T-cell (primary cell): ENCODE data around the gene TSKU. TPM values are rescaled to one million over a fixed set of nuclear protein-coding genes. Genes with fewer than 3 reads are reported as not detected.
"Not testable (repeated sequence)": the region's sequence is repeated elsewhere in the genome, so short reads cannot be mapped to it uniquely, and the experiment has no call there.

ENCODE experiments used
- ATAC-seq, 4 experiments: fragments of 200-7000 bp in 3 of 4; fragments of 150-1000 bp in 1 of 4; cut with Tn5 transposase; replicated peaks in 1 of 4; 1 replicate in 3 of 4; 2 replicates in 1 of 4; pipeline ENCODE4 v1.10.0; 2021; ENCODE audit warnings: moderate library complexity in 3 of 4, mild to moderate bottlenecking in 2 of 4, moderate number of reproducible peaks in 1 of 4
- CTCF ChIA-PET, 2 donors: fragments of 300-600 bp; sonication (Branson Sonifier 250); formaldehyde crosslinking; loops; one replicate each; lab custom pipeline; 2022; ENCODE audit warnings: antibody characterized with exemption in 2 of 2; lab: Charles Lee
- POLR2A ChIA-PET, 2 donors: fragments of 300-600 bp; sonication (Branson Sonifier 250); formaldehyde crosslinking; loops; one replicate each; lab custom pipeline; 2022; ENCODE audit warnings: antibody characterized with exemption in 2 of 2; lab: Charles Lee
- DNase-seq, 35 experiments: peaks; one replicate each; pipeline versions ENCODE4 v3.0.0 to v3.0.0-alpha.2; 2013 to 2023
- H3K27ac ChIP-seq: one replicate; pipeline ENCODE4 v1.5.1; 2013; ENCODE audit warnings: low read length
- H3K27me3 ChIP-seq, 2 experiments: replicated peaks in 1 of 2; 1 replicate in 1 of 2; 2 replicates in 1 of 2; pipeline versions ENCODE4 v1.6.1 to v1.7.0; 2013; ENCODE audit warnings: low read length in 1 of 2, mixed read lengths in 1 of 2; ENCODE audit not compliant: control insufficient read depth in 2 of 2, insufficient read depth in 2 of 2; ENCODE audit errors: extremely low read depth in 1 of 2
- H3K36me3 ChIP-seq, 2 donors: 1 replicate in 1 of 2; 2 replicates in 1 of 2; pipeline versions ENCODE4 v1.6.1 to v1.7.0; 2013; ENCODE audit warnings: low read length in 1 of 2; ENCODE audit not compliant: control insufficient read depth in 2 of 2, insufficient read depth in 1 of 2; ENCODE audit errors: extremely low read depth in 1 of 2
- H3K4me1 ChIP-seq, 2 experiments: 1 replicate in 1 of 2; 2 replicates in 1 of 2; pipeline versions ENCODE4 v1.6.1 to v1.7.0; 2013; ENCODE audit warnings: low read length in 2 of 2, mixed read lengths in 1 of 2; ENCODE audit not compliant: insufficient read depth in 2 of 2, control insufficient read depth in 1 of 2; ENCODE audit errors: extremely low read depth in 1 of 2
- H3K4me3 ChIP-seq, 2 donors: 1 replicate in 1 of 2; 2 replicates in 1 of 2; pipeline versions ENCODE4 v1.5.1 to v1.7.0; 2013; ENCODE audit warnings: mild to moderate bottlenecking in 2 of 2, low read length in 1 of 2, moderate library complexity in 1 of 2; ENCODE audit not compliant: control insufficient read depth in 1 of 2; ENCODE audit errors: extremely low read depth in 1 of 2
- H3K9me3 ChIP-seq: 2 replicates; pipeline ENCODE4 v1.7.0; 2013
- H3K27ac Mint-ChIP-seq, 2 donors: one replicate each; pipeline ENCODE4 v1.8.0; 2020 to 2021; ENCODE audit warnings: mild to moderate bottlenecking in 2 of 2, mixed read lengths in 2 of 2
- H3K27me3 Mint-ChIP-seq, 2 donors: one replicate each; pipeline ENCODE4 v1.8.0; 2021 to 2022; ENCODE audit warnings: mixed read lengths in 2 of 2
- H3K36me3 Mint-ChIP-seq: one replicate; pipeline ENCODE4 v1.8.0; 2021; ENCODE audit warnings: mixed read lengths
- H3K4me1 Mint-ChIP-seq, 3 donors: one replicate each; pipeline ENCODE4 v1.8.0; 2020 to 2022; ENCODE audit warnings: mixed read lengths in 3 of 3, mild to moderate bottlenecking in 1 of 3
- H3K4me3 Mint-ChIP-seq, 3 donors: one replicate each; pipeline ENCODE4 v1.8.0; 2020 to 2022; ENCODE audit warnings: mild to moderate bottlenecking in 3 of 3, mixed read lengths in 3 of 3, moderate library complexity in 3 of 3
- H3K9me3 Mint-ChIP-seq, 3 donors: one replicate each; pipeline ENCODE4 v1.8.0; 2020 to 2022; ENCODE audit warnings: mixed read lengths in 3 of 3
- WGBS: methylation state at CpG from one replicate; pipeline ENCODE4 v1.1.5; 2013; ENCODE audit warnings: missing lambda C conversion rate; ENCODE audit not compliant: insufficient coverage; 5-methylcytosine and 5-hydroxymethylcytosine counted together
- total RNA-seq, 35 experiments: library from RNA in 6 of 35; stranded (reverse) in 6 of 35; fragments of 120-200 nt in 1 of 35; gene quantifications; one replicate each; pipeline versions ENCODE4 v1.2.1 to v1.2.4 and lab custom pipeline; 2013 to 2026

TSKU gene
- total RNA-seq, 5 donors from 2014 or later (not counting 1 experiment from before 2014, with no cell fraction given): 0.23 to 0.47 (median 0.32) TPM; not detected in 2

DNA sequence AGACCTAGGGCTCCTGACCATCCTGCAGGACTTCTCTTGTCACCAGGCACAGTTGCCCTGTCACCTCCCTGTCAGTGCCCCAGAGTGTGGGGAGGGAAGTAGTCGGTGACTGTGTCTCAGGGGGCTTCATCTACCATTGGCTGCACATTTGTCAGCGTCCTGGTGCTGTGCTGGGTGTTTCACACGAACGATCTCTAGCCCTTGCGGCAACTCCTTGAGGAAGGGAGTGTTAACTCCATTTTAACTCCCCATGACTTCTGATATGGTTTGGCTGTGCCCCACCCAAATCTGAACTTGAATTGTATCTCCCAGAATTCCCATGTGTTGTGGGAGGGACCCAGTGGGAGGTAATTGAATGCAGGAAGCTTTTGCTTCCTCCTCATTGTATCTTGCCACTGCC is 7.1 kb downstream of the TSKU start:
- Histone ChIP-seq H3K27ac (no peak overlapping the region), H3K4me1 (no peaks in the 10 kb centered on the region), H3K36me3 (no peaks in the 10 kb centered on the region), H3K27me3 (peaks cover 0 to 16% of the 10 kb centered on the region in 2 experiments), H3K4me3 (no peak overlapping the region), H3K9me3 (no peaks in the 10 kb centered on the region)
- no peak overlapping the region for H3K4me3 Mint-ChIP-seq
- DNase-seq (no peak), ATAC-seq (no peak)
- ChIA-PET CTCF (no interaction called here), POLR2A (no interaction called here)
- H3K9me3 Mint-ChIP-seq: no peaks in the 10 kb centered on the region
- H3K27me3 Mint-ChIP-seq: peaks cover 13 to 19% of the 10 kb centered on the region in 2 donors
- no peaks in the 10 kb centered on the region for H3K36me3 Mint-ChIP-seq
- no peak overlapping the region for H3K27ac Mint-ChIP-seq
- no peaks in the 10 kb centered on the region for H3K4me1 Mint-ChIP-seq
- WGBS: 66% methylated on average over 4 of the region's 5 CpGs

DNA sequence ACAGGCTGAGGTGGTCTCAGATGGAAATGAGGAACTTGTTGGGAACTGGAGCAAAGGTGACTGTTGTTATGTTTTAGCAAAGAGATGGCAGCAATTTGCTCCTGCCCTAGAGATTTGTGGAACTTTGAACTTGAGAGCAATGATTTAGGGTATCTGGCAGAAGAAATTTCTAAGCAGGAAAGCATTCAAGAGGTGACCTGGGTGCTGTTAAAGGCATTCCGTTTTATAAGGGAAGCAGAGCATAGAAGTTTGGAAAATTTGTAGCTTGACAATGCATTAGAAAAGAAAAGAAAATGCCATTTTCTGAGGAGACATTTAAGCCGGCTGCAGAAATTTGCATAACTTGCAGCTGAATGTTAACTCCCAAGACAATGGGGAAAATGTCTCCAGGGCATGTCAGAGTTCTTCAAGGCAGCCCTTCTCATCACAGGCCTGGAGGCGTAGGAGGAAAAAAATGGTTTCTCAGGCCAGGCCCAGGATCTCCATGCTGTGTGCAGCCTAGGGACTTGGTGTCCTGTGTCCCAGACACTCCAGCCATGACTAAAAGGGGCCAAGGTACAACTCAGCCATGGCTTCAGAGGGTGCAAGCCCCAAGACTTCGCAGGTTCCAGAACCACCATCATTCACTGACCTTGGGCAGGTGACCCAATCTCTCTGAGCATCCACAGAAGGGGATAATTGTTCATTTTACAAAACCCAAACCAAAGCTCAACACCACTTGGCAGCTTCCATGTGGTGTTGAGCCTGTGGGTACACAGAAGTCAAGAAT is 8.0 kb downstream of the TSKU start:
- ATAC-seq, H3K9me3 Mint-ChIP-seq, H3K27ac ChIP-seq, CTCF ChIA-PET, POLR2A ChIA-PET, H3K4me1 Mint-ChIP-seq, H3K27me3 ChIP-seq, H3K27ac Mint-ChIP-seq, H3K36me3 ChIP-seq, H3K4me3 Mint-ChIP-seq, H3K36me3 Mint-ChIP-seq, H3K4me3 ChIP-seq, H3K9me3 ChIP-seq, H3K4me1 ChIP-seq, DNase-seq: not testable (repeated sequence)
- H3K27me3 Mint-ChIP-seq: peaks cover 6 to 11% of the 10 kb centered on the region in 2 donors
- WGBS: 94% methylated on average over 4 of the region's 4 CpGs

DNA sequence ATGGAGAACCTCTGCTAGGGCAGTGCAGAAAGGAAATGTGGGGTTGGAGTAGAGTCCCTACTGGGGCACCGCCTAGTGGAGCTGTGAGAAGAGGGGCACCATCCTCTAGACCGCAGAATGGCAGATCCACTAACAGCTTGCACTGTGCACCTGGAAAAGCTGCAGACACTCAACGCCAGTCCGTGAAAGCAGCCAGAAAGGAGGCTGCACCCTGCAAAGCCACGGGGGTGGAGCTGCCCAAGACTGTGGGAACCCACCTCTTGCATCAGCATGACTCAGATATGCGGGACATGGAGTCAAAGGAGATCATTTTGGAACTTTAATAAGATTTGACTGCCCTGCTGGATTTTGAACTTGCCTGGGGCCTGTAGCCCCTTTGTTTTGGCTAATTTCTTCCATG is 8.7 kb downstream of the TSKU start:
- 69% methylated on average over 6 of the region's 6 CpGs for WGBS
- ATAC-seq (no peak), DNase-seq (no peak)
- H3K27me3 Mint-ChIP-seq: peaks cover 3 to 7% of the 10 kb centered on the region in 2 donors
- no peaks in the 10 kb centered on the region for H3K9me3 Mint-ChIP-seq
- Histone ChIP-seq H3K4me3 (no peak overlapping the region), H3K4me1 (no peaks in the 10 kb centered on the region), H3K36me3 (no peaks in the 10 kb centered on the region), H3K27ac (no peak overlapping the region), H3K27me3 (peaks cover 0 to 5% of the 10 kb centered on the region in 2 experiments), H3K9me3 (no peaks in the 10 kb centered on the region)
- ChIA-PET POLR2A (no interaction called here), CTCF (no interaction called here)
- no peak overlapping the region for H3K4me3 Mint-ChIP-seq
- H3K36me3 Mint-ChIP-seq: no peaks in the 10 kb centered on the region
- no peaks in the 10 kb centered on the region for H3K4me1 Mint-ChIP-seq
- no peak overlapping the region for H3K27ac Mint-ChIP-seq

DNA sequence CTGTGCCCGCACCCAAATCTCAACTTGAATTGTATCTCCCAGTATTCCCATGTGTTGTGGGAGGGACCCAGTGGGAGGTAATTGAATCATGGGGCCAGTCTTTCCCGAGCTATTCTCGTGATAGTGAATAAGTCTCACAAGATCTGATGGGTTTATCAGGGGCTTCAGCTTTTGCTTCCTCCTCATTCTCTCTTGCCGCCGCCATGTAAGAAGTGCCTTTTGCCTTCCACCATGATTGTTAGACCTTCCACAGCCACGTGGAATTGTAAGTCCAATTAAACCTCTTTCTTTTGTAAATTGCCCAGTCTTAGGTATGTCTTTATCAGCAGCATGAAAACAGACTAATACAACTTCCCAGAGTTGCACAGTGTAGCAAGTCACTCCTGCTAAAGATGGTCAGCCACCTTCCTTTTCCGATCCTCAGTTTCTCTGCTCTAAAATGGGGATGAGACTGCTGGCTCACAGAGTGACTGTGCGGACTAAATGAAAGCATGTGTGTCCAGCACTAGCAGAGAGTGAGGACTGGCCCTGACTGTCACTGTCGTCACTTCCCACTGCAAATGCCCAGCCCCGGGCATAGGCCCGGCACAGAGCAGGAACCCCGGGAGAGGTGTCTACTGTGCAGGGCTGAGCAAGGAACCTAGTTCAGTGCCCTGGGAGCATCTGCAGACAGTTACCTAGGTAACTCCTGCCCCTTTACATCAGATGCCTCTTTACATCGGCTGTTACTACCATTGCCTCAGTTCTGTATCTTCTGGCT is 9.5 kb downstream of the TSKU start:
- peaks cover 0 to 3% of the 10 kb centered on the region in 2 donors for H3K27me3 Mint-ChIP-seq
- no peaks in the 10 kb centered on the region for H3K36me3 Mint-ChIP-seq
- Histone ChIP-seq H3K27ac (no peak overlapping the region), H3K4me3 (no peak overlapping the region), H3K4me1 (no peaks in the 10 kb centered on the region), H3K9me3 (no peaks in the 10 kb centered on the region), H3K27me3 (peaks cover 0 to 5% of the 10 kb centered on the region in 2 experiments), H3K36me3 (no peaks in the 10 kb centered on the region)
- ChIA-PET CTCF (no interaction called here), POLR2A (no interaction called here)
- H3K4me3 Mint-ChIP-seq: no peak overlapping the region
- WGBS: 92% methylated on average over 10 of the region's 13 CpGs
- no peak overlapping the region for H3K27ac Mint-ChIP-seq
- DNase-seq: no peak
- no peaks in the 10 kb centered on the region for H3K4me1 Mint-ChIP-seq
- no peak for ATAC-seq
- no peaks in the 10 kb centered on the region for H3K9me3 Mint-ChIP-seq

DNA sequence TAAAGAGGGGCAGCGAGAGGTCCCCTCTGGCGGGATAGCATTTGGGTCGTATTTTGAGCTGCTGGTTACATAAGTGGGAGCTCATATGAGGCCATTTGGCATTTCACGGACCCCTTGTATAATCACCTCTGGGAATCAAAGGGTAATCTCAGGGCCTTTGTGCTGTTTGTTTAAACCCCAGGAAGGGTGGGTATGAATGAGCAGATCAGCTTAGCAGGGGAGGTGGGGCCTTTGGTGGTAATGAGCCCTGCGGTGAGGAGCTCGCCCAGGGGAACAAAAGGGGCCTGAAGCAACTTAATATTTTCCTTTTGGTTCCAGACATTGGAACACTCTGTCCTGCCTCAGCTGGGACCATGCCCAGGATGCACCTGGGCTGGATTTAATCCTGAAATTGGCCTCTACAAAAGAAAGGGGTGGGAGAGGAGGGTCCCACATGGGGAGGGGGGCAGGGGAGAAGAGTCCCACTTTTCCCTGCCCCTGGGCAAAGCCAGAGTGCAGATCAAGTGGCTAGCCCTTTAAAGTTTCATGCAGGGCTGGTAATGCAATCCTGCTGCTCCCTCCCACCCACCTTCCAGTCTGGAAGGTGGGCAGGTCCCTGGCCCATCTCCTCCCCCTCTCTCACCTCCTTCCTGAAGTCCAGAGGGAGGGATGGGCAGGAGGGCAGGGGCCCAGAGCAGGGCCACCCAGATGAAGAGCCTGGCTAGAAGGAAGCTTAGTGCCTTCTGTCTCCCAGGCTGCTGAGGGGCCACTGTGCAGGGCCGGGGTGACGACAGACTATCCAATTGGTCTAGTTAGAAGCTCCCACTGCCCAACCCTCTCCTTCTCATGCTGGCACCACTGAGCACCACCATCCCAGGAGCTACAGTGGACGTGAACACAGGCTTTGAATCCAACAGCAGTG is 10.5 kb downstream of the TSKU start:
- Histone ChIP-seq H3K9me3 (no peaks in the 10 kb centered on the region), H3K36me3 (no peaks in the 10 kb centered on the region), H3K27ac (no peak overlapping the region), H3K4me3 (no peak overlapping the region), H3K4me1 (peaks cover 0 to 1% of the 10 kb centered on the region in 2 experiments), H3K27me3 (peaks cover 0 to 2% of the 10 kb centered on the region in 2 experiments)
- Mint-ChIP-seq H3K9me3 (no peaks in the 10 kb centered on the region), H3K4me3 (no peak overlapping the region), H3K36me3 (no peaks in the 10 kb centered on the region), H3K27ac (no peak overlapping the region), H3K4me1 (peaks cover 0 to 3% (median 0%) of the 10 kb centered on the region in 3 donors), H3K27me3 (peaks cover 0 to 3% of the 10 kb centered on the region in 2 donors)
- ATAC-seq (no peak), DNase-seq (no peak)
- ChIA-PET POLR2A (interaction anchor here in 1 of 2 donors (0.6 kb wide), 1 partner anchor 303 kb away, joined by 4 read pairs; no protein-coding TSS in a partner anchor), CTCF (no interaction called here)
- WGBS: 78% methylated on average over 5 of the region's 9 CpGs
